Activated effector memory CD4-positive, alpha-beta T cell treated with anti-CD3 and anti-CD28 coated beads, Interleukin-2, amount 50 U/mL, for 16 hours (primary cell): Measurements from ENCODE around the gene BLOC1S1.

ENCODE experiments used
- DNase-seq: peaks from one replicate; pipeline ENCODE4 v3.0.0-alpha.2; 2020

BLOC1S1 gene

GRCh38 chr12:55712700-55713415, 3.0 kb upstream of the BLOC1S1 start:
- no peak for DNase-seq

- no peak for DNase-seq
These were observed 2.1 kb upstream of the BLOC1S1 start for GRCh38 chr12:55713721-55714120.

GRCh38 chr12:55715169-55715764, 579 bp upstream of the BLOC1S1 start:
- no peak for DNase-seq

- no peak for DNase-seq
These were observed 724 bp downstream of the BLOC1S1 start for GRCh38 chr12:55716582-55716957.

- no peak for DNase-seq
These were observed 1.5 kb downstream of the BLOC1S1 start for GRCh38 chr12:55717011-55718007.

GRCh38 chr12:55718015-55718414, 2.2 kb downstream of the BLOC1S1 start:
- DNase-seq = no peak

GRCh38 chr12:55718624-55719275, 2.9 kb downstream of the BLOC1S1 start:
- no peak for DNase-seq

- DNase-seq = no peak
These were observed 3.5 kb downstream of the BLOC1S1 start for GRCh38 chr12:55719371-55719770.

- no peak for DNase-seq
These were observed 4.3 kb downstream of the BLOC1S1 start, which contains the start of gene RDH5 for GRCh38 chr12:55720071-55720564. TSS of gene RDH5 (plus strand) at chr12:55720393. CDS start at chr12:55721185, 792 bp downstream.

- no peak for DNase-seq
These were observed 5.1 kb downstream of the BLOC1S1 start for GRCh38 chr12:55720894-55721444.

GRCh38 chr12:55721601-55722213, 5.9 kb downstream of the BLOC1S1 start:
- DNase-seq = no peak

- no peak for DNase-seq
These were observed 7.1 kb downstream of the BLOC1S1 start for GRCh38 chr12:55722948-55723347.

GRCh38 chr12:55723516-55724225, 7.8 kb downstream of the BLOC1S1 start:
- DNase-seq = no peak

GRCh38 chr12:55724226-55724939, 8.5 kb downstream of the BLOC1S1 start:
- DNase-seq = peak; percentile 87

GRCh38 chr12:55724940-55725309, 9.1 kb downstream of the BLOC1S1 start:
- no peak for DNase-seq

GRCh38 chr12:55725556-55725955, 9.7 kb downstream of the BLOC1S1 start:
- DNase-seq = no peak

GRCh38 chr12:55726971-55727370, 11.1 kb downstream of the BLOC1S1 start:
- no peak for DNase-seq

- DNase-seq = no peak
These were observed 11.9 kb downstream of the BLOC1S1 start for GRCh38 chr12:55727643-55728185.

- peak; percentile 76 for DNase-seq
These were observed 12.5 kb downstream of the BLOC1S1 start for GRCh38 chr12:55728186-55728938.
